ENCODE data around the gene DYSF.

Gene DYSF

GRCh38 chr2:71706836-71707235, 253.5 kb downstream of the DYSF start:
- no peak for DNase-seq (ENCODE audit: low read depth in 2 of 2)

- DNase-seq (ENCODE audit: low read depth in 2 of 2): no peak
These were observed 257.2 kb downstream of the DYSF start for GRCh38 chr2:71710367-71711132.

DNA sequence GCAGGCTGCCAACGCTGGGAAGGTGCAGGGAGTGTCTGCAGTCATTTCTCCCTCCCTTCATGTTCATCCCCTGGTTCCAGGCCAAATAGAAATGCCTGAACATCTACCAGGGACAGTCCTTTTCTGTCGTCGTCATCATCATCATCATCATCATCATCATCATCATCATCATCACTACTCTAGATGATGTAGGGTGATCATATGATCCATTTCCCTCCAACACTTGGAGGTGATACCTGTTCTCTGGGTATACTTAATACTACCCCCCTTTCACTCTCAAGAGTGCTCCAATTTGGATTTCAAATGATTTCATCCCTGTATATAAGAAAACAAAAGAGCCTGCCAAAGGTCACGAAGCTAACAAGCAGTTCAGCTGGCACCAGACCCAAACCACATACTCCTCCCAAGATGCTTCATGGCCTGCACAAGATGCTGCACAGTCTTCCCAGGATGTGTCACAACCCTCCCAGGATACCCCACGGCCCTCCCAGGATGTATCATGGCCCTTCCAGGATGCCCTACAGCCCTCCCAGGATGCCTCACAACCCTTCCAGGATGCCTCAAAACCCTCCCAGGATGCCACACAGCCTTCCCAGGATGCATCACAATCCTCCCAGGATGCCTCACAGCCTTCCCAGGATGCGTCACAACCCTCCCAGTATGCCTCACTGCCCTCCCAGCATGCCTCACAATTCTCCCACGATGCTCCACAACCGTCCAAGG, 257.9 kb downstream of the DYSF start:
- DNase-seq (ENCODE audit: low read depth in 2 of 2): no peak

- no peak for DNase-seq (ENCODE audit: low read depth in 2 of 2)
These were observed 258.9 kb downstream of the DYSF start for GRCh38 chr2:71712158-71712818.

DNA sequence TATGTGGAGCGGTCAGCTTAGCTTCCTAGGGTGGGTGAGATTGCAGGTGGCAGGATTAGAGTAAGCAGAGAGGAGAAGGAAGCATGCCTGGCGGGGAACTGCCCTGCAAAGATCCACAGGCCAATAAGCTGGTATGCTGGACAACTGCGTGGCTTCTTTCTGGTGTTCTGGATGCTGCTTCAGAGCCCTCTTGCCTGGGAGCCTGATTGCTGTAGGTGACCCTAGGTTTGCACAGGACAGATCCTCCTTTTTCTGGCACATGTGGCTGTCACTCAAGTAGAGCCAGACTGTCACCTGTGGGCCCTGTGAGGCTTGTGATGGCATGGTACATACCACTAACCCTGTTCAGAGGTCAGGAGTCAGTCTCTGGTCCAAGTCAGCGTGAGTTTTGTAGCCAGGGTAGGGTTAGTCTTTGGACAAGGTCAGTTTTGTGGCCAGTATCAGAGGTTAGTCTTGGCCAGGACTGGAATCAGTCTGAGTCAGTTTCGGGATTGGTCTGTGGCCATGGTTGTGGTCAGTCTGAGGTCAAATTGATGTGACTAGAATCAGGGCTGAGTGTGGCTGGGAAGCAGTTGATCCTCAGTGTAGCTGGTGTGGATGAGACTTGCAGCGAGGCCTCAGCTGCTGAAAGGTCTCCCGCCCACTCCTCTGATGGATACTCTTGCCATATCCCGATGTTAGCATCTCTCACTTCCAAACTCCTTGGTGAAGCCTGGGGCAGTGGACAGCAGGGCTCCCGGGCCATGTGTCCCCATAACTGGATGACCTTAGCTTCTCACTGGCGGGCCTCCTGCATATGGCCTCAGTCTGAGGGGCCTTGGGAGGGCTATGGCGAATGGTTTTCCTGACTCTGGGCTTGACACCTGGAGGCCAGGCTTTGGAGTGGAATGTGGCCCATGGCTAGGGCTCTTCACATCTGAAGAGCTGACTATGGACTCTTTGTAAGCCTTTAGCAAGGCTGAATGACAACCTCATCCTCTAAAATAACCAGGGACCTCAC, 260.5 kb downstream of the DYSF start:
- DNase-seq (ENCODE audit: low read depth in 2 of 2): no peak

GRCh38 chr2:71714601-71715240, 261.4 kb downstream of the DYSF start:
- no peak for DNase-seq (ENCODE audit: low read depth in 2 of 2)

GRCh38 chr2:71715241-71715750, 261.9 kb downstream of the DYSF start:
- DNase-seq (ENCODE audit: low read depth in 2 of 2): no peak

- no peak for DNase-seq (ENCODE audit: low read depth in 2 of 2)
These were observed 262.8 kb downstream of the DYSF start for GRCh38 chr2:71715951-71716696.

- no peak for DNase-seq (ENCODE audit: low read depth in 2 of 2)
These were observed 263.6 kb downstream of the DYSF start for GRCh38 chr2:71716697-71717624.

DNA sequence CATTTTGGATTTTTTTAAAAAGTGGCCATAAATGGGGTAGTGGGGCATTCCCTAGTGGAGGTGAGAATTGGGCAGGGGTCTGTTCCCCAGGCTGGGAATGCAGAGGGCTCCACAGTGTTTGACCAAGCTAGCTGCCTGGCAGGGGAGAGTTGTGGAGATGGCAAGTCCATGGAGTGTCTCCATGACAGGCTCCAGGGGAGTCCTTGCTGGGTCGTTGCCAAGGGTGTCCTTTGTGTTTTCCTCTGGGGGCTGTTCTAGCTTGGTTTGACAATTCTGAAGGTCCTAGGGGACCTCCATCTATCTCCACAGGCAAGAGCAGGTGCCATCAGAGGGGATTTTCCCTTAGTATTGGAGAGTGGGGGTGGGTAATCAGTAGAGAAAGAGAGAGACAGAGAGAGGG, 265.3 kb downstream of the DYSF start:
- DNase-seq (ENCODE audit: low read depth in 2 of 2): no peak

DNA sequence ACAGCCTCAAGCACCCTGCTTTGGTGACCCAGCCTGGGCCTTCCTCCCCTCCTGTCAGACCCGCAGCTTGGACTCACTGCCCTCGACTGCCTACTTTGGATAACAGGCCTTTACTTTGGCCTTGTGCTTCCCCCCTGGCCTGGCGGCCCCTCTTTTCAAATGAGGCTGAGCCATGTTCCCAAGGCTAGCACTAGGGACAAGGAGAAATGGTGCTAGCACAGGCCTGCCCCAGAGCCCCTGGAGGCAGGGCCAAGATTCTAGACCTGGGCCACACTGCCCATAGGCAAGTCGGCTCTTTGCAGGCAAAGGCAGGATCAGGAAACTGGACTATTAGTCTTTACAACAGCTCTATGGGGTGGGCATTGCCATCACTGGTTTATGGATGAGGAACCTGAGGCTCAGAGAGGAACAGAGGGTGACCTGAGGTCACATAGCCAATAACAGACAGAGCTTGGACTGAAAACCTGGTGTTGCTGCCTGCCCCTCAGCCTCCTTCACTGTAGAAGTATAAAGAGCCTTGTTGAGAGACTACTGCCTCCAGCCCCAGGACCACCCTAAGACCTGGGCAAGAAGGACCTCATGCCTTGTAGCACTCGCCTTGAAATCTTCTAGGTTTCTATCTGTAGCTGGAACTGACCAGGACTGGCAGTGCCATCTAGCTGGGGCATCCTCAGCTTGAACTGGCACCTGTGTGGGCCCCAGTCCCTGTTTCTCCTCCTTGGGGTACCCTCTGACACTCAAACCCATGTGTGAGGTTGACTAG, 266.3 kb downstream of the DYSF start:
- DNase-seq (ENCODE audit: low read depth in 2 of 2): no peak

- no peak for DNase-seq (ENCODE audit: low read depth in 2 of 2)
These were observed 266.9 kb downstream of the DYSF start for GRCh38 chr2:71720283-71720560.

GRCh38 chr2:71720596-71721361, 267.4 kb downstream of the DYSF start:
- DNase-seq (ENCODE audit: low read depth in 2 of 2): no peak

DNA sequence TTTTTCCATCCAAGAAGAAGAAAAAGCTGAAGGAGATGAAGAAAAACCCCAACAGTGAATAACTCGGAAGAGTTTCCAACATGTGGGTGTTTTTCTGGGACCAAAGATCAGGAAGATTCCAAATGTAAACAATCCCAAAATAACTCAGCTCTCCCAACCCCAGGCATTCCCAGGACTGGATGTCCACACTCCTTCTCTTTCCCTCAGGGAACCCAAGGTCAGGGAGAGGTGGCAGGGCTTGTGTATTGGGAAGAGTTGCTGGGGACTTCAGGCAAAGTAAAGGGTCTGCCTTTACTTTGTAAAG, 268.0 kb downstream of the DYSF start:
- DNase-seq (ENCODE audit: low read depth in 2 of 2): no peak

GRCh38 chr2:71721669-71722068, 268.3 kb downstream of the DYSF start:
- DNase-seq (ENCODE audit: low read depth in 2 of 2): no peak

DNA sequence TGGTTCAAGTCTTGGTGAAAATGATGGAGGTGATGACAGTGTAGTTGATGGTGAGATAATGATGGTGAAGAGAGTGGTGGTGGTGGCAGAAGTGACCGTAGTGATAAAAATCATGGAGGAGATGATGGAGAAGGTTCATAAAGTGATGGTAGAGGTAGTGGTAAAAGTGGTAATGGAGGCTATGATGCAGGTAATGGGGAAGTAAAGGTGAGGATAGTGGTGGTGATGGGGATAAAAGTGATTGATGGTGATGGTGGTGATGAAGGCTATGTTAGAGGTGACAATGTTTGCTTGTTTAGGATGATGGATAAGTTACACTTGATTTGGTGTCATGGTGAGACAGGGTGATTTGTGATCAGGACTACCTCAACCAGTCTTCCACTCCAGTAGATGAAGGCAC, 268.9 kb downstream of the DYSF start:
- DNase-seq (ENCODE audit: low read depth in 2 of 2): no peak

DNA sequence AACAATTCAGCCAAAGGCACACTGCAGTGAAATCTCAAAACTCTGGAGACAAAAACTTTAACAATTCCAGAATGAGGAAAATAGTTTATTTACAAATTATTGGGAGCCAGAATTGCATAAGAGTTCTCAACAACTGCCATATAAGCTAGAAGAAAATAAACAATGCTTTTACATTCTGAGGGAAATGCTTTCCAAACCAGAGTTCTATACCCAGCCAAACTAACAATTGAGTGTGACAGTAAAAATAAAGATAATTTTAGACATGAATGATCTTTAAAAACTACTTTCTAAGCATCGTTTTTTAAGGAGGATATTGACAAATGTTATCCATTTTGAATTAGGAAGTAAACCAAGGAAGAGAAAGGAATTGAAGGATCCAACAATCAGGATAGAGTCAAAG, 271.4 kb downstream of the DYSF start:
- no peak for DNase-seq (ENCODE audit: low read depth in 2 of 2)

- DNase-seq (ENCODE audit: low read depth in 2 of 2): no peak
These were observed 272.5 kb downstream of the DYSF start for GRCh38 chr2:71725836-71726235.
